NB4 (cell line): ENCODE measurements around the gene EXOC4.

Experiments
- CTCF ChIP-seq: IDR thresholded peaks from one replicate; pipeline ENCODE4 v1.5.1; 2012; ENCODE audit warnings: low read depth, low read length
- MAX ChIP-seq: IDR thresholded peaks from 2 replicates; pipeline ENCODE4 v1.6.1; 2011; ENCODE audit warnings: low read depth, low read length

GRCh38 chr7:133522501-133522900 lies 269.6 kb downstream of the EXOC4 start:
- TF ChIP-seq CTCF: no peak
- TF ChIP-seq MAX: no peak
